ENCODE results near the gene ZNF343.
"Not testable (repeated sequence)": the region's sequence is repeated elsewhere in the genome, so short reads cannot be mapped to it uniquely, and the experiment has no call there.

The ZNF343 gene

DNA sequence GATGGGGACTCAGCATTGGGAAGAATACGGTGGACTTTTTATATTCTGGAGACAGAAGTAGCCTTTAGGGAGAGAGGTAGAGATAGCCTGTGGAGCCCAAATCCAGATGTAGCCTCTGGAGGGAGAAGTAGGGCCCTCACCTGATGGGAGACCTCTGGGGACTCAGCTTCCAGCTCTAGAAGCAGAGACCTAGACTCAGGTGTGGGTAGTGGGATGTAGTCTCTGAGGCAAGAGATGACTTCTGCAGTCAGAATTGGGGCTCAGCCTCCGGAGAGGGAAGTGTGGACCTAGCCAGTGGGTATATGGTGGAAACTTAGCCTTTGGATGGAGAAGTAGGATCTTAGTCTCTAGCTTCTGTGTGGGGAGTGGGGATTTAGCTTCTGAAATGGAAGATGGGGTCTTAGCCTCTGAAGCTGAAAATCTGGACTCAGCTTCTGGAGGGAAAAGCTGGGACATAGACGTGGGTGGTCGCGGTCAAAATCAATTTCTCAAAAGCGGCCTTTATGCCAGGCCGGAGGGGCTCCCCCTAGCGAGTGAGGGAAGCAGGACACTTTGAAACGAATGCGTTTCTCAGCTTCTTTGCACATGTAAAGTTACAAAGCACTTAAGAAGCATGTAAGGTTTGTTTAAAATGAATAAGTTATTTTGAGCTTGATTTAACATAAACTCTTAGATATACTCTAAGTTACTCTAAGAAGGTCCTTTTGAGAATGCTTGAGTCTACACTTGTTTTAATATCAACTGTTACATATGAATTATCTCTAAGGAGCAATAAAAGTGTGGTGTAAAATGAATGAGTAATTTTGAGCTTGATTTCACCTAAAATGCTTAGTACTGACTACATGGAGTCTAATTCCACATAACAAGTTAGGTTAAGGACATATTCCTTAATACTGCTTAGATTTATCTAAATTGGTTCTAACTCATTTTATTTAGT is 12.9 kb upstream of the ZNF343 start:
- peak; percentile 57 for DNase-seq

DNA sequence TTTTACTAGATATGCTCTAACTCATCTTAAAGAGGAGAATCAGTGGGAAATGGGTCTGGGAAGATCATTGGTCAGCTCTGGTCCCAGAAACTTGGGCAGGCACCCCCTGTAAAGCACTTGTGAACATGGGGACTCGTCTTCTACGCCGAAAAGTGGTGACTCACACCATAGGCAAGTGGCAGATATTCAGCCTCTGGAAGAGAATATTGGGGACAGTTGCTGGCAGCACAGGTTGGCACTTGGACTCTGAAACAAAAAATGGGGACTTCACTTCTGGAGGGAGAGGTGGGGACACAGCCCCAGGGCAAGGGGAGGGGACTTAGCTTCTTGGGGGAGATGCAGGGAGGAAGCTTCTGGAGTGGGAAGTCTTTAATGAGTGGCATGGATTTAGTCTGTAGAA is 11.9 kb upstream of the ZNF343 start:
- DNase-seq, result no peak

DNA sequence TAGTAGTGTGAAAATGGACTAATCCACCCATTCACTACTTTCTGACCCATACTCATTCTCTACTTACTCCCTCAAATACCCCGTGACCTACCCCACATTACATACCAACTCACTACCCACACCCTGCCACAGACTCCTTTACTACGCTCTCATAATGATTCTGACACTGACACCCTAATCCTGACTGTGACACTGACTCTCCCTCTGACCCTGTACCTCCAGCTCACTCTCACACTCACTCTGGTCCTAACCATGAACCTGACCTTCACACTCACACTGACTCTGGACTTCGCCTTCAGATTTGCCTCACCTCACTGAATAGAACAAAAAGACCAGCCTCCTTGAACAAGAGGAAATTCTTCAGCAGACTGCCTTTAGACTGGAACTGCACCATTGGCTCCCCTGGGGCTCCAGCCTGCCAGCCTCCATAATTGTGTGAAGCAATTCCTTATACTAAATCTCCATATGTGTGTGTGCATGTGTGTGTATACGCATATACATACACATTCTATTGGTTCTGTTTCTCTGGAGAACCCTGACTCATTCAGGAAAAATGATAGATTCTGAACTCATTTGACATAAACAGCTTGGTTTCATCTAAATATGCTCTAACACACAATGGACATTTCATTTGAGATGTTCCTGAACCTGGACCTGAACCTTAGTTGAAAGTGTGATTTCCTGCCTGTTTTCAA is 10.5 kb upstream of the ZNF343 start:
- no peak for DNase-seq

DNA sequence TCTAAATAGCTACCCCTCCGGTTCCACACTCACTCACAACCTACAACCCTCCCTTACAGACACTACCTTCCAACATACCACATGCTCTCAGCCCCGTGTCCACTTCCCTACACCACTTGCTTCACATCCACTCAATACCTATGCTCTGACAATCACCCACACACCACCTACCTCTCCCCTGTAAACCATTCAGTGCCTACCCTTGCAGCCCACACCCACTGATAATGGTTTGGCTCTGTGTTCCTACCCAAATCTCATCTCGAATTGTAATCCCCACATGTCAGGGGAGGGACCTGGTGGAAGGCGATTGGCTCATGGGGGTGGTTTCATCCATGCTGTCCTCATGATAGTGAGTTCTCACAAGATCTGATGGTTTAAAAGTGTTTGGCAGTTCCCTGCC is 9.8 kb upstream of the ZNF343 start:
- no peak for DNase-seq

DNA sequence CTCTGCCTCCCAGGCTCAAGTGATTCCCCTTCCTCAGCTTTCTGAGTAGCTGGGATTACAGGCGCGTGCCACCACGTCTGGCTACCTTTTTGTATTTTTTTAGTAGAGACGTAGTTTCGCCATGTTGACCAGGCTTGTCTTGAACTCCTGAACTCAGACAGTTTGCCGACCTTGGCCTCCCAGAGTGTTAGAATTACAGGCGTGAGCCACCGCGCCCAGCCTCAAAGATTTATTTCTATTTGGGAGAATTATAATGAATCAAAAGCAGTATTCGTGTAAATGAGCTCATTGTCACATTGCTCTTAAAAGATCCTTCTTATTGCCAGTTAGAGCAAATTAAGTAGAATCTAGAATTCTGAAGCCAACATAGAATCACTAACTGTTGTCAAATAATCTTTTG is 9.4 kb upstream of the ZNF343 start:
- DNase-seq, result no peak

DNA sequence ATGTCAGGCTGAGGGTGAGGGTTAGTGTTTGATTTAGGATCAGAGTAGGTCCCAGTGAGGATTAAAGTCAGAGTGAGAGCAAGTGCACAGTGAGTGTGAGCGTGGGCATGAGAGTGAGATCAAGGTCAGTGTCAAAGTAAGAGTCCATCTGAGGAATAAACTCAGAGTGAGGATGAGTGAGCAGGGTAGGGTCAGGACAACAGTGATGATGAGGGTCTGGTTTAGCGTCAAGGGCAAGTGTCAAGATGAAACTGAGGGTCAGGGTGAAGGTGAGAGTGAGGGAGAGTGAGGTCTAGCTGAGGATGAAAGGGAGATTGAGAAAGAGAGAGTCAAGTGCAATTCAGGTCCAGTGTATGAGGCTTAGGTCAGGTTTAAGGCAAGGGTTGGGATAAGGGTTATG is 7.7 kb upstream of the ZNF343 start:
- DNase-seq, result no peak

DNA sequence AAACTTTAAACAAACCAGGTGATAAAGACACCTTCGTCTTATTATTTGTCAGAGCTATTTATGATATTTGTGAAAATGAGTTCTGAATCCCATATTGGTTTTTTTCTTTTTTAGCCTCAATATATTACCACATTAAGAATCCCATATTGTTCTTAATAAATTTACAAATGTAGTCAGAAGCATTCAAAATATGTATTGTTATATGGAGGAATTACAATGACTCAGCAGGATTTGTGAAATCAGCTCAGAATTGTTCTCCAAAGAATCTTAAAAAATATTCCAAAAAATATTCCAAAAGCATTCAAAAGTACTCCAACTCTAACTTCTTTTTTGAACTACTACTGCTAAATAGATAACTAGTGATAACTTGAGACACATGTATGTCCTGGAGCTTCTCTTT is 6.5 kb upstream of the ZNF343 start:
- DNase-seq, result no peak

DNA sequence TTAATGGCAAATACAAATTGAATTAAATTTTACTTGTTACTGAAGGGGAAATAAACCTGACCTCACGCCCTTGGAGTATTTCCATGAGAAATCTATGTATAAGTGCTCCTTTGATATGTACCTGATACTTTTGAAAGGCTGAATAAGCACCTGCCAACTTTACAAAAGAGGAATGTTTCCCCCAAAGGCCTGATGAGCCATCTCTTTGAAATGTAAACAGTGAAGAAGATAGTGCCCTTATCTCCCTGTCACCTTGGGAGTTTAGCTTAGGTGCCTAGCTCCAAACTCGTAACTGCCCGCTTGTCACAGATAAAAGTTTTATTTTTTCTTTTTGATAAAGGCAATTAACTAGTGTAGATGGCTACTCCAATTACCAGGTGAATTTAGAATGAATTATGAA is 1.1 kb upstream of the ZNF343 start:
- no peak for DNase-seq

DNA sequence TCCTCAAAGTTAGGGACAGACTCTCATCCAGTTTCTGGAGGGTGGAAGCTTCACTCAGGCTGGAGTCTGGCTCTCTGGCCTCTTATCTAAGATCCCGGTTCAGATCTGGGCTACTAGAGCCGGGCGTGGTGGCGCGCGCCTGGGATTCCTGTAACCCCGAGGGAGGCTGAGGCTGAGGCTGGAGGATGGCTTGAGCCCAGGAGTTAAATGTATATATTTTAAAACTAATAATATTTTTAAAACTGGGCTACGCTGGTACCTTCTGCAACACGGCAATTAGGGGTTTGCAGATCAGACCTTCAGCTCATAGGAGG is 710 bp upstream of the ZNF343 start:
- no peak for DNase-seq

DNA sequence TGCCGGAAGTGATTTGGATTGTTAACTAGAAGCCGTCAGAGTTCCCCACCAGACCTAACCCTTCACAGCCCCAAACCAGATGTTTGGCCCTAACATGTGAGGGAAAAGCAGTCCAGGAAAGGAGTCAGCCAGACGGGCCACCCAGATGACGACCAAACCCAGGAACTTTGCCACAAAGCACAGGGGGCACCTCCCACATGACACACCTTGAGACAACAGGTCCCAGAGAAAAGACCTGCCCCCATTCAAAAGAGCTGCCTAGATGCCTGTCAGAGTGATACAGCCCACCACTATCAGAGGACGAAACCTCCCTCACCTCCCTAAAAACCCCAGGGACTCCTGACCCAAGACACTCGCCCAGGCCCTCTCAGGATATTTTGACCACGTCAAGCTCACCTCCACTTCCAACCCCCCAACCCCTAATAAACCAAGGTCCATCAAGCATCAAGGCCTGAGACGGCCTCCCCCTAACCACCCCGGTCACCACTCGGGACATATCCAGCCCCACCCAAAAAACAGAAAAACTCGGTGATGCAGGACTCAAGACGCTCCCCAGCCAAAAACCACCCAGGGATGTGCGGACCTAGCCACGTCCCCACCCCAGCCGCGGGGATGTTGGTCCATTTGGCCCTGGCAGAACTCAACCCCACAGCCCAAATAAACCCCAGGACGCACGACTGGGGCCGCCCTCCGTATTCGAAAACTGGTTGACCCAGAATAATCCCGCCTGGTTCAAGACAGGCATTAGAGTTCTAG is 662 bp downstream of the ZNF343 start:
- DNase-seq, result no peak

DNA sequence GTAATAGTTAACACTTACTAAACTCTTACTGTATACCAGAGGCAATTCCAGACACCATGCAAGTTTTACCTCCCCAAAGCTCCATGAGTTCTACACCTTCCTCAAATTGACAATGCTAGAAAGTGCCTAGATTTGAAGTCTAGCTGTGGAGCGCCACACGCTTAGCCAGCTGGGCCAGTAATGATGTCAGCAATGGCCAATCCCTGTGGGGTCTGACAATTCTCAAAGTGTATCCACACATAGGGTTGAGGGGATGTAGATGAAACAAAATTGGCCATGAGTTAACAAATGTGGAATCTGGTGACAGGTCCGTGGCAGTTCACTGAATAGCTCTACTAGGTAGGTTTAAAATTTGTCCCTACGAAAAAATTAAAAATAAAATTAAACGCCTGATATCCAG is 1.3 kb downstream of the ZNF343 start:
- no peak for DNase-seq

DNA sequence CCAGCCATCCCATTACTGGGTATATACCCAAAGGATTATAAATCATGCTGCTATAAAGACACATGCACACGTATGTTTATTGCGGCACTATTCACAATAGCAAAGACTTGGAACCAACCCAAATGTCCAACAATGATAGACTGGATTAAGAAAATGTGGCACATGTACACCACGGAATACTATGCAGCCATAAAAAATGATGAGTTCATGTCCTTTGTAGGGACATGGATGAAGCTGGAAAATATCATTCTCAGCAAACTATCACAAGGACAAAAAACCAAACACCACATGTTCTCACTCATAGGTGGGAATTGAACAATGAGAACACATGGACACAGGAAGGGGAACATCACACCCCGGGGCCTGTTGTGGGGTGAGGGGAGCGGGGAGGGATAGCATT is 2.3 kb downstream of the ZNF343 start:
- not testable (repeated sequence) for DNase-seq

DNA sequence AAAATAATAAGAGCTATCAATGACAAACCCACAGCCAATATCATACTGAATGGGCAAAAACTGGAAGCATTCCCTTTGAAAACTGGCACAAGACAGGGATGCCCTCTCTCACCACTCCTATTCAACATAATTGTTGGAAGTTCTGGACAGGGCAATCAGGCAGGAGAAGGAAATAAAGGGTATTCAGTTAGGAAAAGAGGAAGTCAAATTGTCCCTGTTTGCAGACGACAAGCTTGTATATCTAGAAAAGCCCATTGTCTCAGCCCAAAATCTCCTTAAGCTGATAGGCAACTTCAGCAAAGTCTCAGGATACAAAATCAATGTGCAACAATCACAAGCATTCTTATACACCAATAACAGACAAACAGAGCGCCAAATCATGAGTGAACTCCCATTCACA is 3.9 kb downstream of the ZNF343 start:
- DNase-seq, result not testable (repeated sequence)

DNA sequence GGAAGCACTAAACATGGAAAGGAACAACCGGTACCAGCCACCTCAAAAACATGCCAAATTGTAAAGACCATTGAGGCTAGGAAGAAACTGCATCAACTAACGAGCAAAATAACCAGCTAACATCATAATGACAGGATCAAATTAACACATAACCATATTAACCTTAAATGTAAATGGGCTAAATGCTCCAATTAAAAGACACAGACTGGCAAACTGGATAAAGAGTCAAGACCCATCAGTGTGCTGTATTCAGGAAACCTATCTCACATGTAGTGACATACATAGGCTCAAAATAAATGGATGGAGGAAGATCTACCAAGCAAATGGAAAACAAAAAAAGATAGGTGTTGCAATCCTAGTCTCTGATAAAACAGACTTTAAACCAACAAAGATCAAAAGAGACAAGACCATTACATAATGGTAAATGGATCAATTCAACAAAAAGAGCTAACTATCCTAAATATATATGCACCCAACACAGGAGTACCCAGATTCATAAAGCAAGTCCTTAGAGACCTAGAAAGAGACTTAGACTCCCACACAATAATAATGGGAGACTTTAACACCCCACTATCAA is 5.8 kb downstream of the ZNF343 start:
- not testable (repeated sequence) for DNase-seq

DNA sequence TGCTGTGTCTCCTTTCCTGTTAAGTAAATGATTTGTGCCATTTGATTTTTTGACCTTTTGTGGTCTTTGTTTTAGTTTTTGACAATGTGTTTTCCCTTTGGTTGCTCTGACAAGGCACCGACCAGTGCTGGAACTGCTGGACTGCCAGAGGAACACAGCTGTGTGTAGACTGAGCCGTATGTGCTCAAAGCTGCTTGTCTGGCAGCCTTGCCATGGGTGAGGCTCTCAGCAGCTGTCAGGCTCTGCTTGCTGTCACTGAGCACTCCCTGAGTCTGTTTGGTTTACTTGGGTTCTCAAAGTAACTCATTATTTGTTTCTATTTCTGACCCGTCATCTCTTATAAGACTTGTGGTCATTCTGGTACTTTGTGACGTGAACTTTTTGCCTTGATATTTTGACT is 23.1 kb downstream of the ZNF343 start:
- DNase-seq, result no peak

DNA sequence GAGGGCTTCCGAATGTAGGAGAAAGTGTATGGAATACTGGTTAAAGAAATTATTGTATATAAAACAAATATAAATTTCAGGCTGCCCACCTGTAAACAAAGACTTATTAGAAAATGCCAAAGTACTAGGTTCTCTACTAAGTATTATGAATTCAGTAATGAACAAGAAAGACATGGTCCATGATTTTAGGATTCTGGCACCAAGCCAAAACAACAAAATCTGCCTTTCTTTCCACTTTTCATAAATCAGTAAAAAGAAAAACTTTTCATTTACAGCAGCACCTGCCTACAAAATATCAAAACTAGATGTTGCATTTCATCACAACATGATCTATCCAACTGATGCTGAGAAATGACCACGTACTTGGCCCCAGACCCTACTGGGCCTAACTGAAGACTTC is 23.6 kb downstream of the ZNF343 start:
- DNase-seq, result no peak

DNA sequence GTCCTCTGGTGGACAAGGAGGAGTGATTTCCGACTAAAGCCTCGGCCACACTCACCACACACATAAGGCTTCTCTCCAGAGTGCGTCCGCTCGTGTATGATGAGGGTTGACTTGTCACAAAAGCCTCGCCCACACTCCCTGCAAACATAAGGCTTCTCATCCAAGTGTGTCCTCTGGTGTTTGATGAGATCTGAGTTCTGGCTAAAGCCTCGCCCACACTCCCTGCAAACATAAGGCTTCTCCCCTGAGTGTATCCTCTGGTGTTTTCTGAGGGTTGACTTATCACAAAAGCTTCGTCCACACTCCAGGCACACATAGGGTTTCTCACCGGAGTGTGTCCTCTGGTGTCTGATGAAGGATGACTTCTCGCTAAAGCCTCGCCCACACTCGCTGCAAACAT is 25.2 kb downstream of the ZNF343 start:
- DNase-seq, result no peak

DNA sequence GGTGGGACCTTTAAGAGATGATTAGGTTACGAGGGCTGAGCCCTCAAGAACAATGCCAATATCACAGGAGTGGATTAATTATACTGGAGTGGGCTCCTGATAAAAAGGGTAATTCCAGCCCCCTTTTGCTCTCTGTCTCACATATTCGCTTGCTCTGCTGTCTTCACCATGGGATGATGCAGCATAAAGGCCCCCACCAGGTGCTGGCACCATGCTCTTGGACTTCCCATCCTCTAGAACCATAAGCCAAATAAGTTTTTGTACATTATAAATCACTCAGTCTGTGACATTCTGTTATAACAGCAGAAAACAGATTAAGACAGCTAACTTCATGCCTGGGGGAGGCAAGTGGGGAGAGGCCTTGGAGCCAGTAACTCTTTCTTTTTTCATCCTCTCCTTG is 28.3 kb downstream of the ZNF343 start:
- no peak for DNase-seq

DNA sequence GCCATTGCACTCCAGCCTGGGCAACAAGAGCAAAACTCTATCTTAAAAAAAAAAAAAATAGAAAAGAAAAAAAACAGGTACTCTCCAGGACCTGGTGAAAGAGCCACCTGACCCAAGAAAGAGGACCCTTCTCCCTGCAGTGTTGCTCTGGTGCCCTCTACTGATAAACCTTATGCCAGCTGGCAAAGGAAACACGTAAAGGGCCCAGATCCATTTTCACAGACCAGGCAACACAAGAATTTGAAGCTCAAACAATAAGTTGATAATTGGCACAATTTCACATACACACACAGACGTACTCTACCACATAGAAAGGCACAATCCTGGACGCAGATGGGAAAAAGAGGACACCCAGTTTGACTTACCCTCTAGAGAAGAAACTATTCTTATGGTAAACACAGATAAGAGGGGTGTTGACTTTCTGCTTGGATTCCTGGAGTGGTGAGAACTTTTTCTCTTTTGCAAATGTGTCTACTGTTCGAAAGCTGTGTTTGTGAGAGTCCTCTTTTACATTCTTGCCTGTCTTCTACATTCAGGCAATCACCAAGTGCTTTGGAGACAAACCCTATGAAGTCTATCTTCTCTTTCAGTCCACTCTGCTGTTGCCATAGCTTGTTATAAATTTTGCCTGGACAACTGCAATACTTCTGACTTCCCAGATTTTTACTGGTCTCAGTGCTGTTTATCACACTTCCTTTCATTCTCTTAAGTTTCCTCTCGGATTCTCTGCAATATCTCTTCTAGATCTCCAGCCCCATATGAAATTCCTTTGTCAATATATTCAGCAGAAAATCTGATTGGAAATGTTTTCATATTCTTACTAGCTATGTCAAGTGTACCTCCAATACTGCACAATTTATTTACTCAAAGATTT is 31.7 kb downstream of the ZNF343 start:
- no peak for DNase-seq

DNA sequence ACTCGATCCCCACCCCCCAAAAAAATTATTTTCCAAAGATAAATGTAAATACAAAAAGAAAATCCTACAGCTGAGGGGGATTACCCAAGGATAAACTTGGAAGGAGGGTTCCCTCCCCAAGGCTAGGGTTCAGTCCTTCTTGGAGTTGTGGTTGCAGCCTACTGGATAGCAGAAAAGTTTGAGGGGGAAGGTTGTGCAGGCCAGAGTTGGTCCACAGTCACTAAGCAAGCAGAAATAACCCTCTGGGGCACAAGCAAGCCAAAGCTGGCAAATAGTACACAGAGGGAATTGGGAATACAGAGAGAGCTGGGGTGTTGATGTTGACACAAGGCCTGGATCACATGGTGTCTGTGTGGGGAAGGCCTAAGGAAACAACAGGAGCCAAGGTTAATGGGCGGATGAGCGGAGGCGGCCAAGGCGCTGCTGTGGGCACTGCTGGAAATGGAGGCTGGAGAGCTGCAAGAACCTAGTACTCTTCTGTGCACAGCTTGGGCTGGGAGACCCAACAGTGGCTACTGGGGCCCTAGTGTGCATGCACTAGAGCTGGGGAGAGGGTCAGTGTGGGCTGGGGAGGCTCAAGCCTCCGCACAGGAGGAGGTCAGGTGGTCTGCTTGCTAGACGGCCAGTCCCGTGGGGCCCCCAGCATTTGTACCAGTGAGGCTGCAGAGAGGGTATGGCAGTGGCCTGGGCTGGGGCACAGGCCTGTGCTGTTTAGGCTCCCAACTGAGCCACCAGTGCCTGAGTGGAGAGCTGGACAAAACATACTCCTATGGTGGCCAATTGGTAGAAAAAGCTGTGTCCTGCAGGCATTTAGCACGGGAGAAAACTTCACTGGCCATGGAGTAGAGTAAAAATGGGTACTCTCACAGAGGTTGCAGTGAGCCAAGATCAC is 32.6 kb downstream of the ZNF343 start:
- no peak for DNase-seq

DNA sequence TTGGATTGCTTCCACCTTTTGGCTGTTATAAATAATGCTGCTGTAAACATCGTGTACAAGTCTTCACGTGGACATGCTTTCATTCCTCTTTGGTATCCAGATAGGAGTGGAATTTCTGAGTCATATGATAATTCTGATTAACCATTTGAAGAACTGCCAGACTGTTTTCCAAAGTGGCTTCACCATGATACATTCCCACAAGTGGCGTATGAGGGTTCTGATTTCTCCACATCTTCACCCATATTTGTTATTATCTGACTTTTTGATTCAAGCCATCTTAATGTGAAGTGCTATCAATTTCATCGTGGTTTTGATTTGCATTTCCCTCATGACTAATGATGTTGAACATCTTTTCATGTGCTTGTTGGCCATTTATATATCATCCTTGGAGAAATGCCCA is 35.2 kb downstream of the ZNF343 start:
- DNase-seq, result no peak
